Measurements from ENCODE around the gene RBL1.
"Not testable (repeated sequence)": the region's sequence is repeated elsewhere in the genome, so short reads cannot be mapped to it uniquely, and the experiment has no call there.

RBL1 gene

GRCh38 chr20:37075932-37076685 lies 19.7 kb downstream of the RBL1 start:
- DNase-seq: no peak

- no peak for DNase-seq
These were observed 23.3 kb downstream of the RBL1 start for GRCh38 chr20:37072293-37073196.

- peak; percentile 44 for DNase-seq
These were observed 24.3 kb downstream of the RBL1 start for GRCh38 chr20:37071481-37071911.

- DNase-seq: not testable (repeated sequence)
These were observed 26.2 kb downstream of the RBL1 start for GRCh38 chr20:37069563-37069962.

GRCh38 chr20:37066168-37066567 lies 29.6 kb downstream of the RBL1 start:
- DNase-seq: no peak

GRCh38 chr20:37055276-37055675 lies 40.5 kb downstream of the RBL1 start:
- no peak for DNase-seq

GRCh38 chr20:37053230-37053950 lies 42.4 kb downstream of the RBL1 start:
- no peak for DNase-seq

GRCh38 chr20:37042986-37043972 lies 52.5 kb downstream of the RBL1 start:
- peak; percentile 69 for DNase-seq

- DNase-seq: not testable (repeated sequence)
These were observed 56.4 kb downstream of the RBL1 start for GRCh38 chr20:37039366-37039765.

GRCh38 chr20:37032077-37032476 lies 63.7 kb downstream of the RBL1 start:
- DNase-seq: no peak

- no peak for DNase-seq
These were observed 75.2 kb downstream of the RBL1 start for GRCh38 chr20:37020636-37021035.

GRCh38 chr20:37012631-37013030 lies 83.2 kb downstream of the RBL1 start:
- DNase-seq: not testable (repeated sequence)

GRCh38 chr20:37011858-37012257 lies 83.9 kb downstream of the RBL1 start:
- not testable (repeated sequence) for DNase-seq

- no peak for DNase-seq
These were observed 84.7 kb downstream of the RBL1 start for GRCh38 chr20:37011147-37011546.

- DNase-seq: peak; percentile 79
These were observed 87.7 kb downstream of the RBL1 start for GRCh38 chr20:37007898-37008649.

GRCh38 chr20:37005062-37005942 lies 90.5 kb downstream of the RBL1 start:
- peak; percentile 31 for DNase-seq

- not testable (repeated sequence) for DNase-seq
These were observed 94.2 kb downstream of the RBL1 start for GRCh38 chr20:37001634-37002033.

GRCh38 chr20:37000171-37000570 lies 95.6 kb downstream of the RBL1 start:
- not testable (repeated sequence) for DNase-seq

- peak; percentile 44 for DNase-seq
These were observed 97.1 kb downstream of the RBL1 start for GRCh38 chr20:36998652-36999051.

GRCh38 chr20:36997121-36997520 lies 98.7 kb downstream of the RBL1 start:
- no peak for DNase-seq

Measured in CD4-positive, alpha-beta T cell treated with Interleukin-17A for 1 hour (primary cell).